ENCODE data around the gene TM7SF3.
"Not testable (repeated sequence)": the region's sequence is repeated elsewhere in the genome, so short reads cannot be mapped to it uniquely, and the experiment has no call there.

Gene TM7SF3

DNA sequence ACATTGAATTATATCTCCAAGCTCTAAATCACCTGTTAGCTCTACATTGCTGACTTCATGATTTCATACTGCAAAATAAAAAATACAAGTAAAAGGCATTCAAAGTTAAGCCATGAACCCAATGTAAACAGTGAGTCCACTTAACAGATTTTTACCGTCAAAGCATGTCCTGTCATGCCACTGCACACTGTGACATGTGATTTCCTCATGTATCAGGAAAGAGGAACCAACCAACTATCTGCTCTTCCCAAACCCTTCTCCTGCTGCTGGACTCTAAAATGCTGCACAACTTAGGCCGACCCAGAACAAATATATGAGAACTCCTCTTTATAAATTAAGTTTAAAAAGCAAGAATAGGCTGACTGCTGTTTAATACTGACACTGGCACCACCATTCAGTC is 37.5 kb downstream of the TM7SF3 start:
- no peak for DNase-seq

DNA sequence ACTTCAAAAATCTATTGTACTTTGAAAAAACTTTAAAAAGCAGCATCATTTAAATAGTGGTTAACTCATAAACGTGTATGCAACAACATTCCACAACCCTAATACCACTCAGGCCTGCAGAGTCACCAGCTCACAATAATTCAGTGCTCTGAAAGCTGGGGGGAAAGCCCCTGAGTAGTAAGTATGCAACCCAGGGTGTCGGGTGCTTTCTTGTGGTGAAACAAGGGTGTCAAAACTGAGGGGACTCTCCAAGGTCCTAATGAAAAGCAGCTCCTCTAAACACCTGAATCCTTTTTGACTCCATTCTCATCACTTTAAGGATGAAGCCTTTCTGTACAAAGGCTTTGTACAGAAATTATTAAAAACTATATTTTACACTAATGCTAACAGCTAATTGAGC is 42.2 kb downstream of the TM7SF3 start:
- no peak for DNase-seq

DNA sequence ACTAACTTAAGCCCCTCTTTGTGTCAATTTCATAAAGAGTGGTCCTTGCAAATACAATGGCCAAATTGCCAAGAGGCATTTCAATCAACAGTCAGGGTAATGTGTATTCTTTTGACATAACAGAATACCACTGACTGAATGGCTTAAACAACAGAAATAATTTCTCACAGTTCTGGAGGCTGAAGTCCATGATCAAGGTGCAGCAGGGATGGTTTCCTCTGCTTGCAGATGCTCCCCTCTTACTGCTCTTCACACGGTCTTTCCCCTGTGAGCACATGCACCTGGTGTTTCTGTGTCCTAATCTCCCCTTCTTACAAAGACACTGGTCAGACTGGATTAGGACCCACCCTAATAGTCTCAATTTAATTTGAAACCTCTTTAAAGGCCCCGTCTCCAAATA is 44.0 kb downstream of the TM7SF3 start:
- DNase-seq = no peak

DNA sequence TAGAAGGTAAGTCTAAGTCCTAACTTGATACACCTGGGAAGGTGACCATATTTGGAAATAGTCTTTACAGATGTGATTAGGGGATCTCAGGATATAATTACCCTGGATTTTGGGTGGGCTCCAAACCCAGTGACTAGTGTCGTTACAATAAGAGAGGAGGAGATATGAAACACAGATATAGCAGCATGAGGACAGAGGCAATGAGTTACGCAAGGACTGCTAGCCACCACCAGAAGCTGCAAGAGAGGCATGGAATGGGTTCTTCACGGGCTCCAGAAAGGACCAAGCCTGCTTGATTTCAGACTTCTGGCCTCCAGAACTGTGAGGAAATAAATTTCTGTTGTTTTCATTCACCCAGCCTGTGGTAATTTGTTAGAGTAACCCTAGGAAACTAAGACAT is 47.3 kb downstream of the TM7SF3 start:
- DNase-seq = no peak

DNA sequence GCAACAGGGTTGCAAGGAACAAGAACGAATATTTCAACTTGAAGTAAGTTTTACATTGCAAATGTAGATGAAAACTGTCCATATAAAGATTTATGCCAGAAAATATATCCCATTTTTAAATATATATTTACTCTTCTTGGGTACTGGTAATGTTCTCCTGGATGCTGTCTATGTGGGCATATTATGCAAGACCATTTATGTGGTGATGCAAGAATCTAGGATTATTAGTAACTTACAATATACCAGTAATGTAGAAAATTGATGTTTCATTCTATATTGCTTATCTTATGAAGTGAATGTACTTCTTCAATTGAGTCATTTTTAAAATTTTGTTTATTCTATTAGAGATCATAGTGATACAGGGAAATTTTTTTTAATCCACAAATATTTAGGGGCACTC is 50.8 kb downstream of the TM7SF3 start:
- no peak for DNase-seq

DNA sequence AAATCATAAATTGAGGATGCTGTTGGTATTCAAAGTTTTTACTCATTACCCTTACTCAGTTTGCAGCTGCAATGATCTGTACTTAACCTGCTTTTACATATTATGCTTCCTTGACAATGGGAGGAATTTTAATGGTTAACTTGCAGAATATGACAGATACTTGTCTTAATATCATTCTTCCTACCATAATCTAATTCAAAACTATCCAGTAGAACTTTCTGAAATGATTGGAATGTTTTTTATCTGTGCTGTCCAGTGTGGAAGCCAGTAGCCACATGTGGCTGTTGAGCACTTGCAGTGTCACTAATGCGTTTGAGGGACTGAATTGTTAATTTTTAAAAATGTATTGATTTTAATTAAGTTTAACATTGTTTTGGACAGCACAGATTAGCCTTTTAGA is 52.4 kb downstream of the TM7SF3 start:
- no peak for DNase-seq

DNA sequence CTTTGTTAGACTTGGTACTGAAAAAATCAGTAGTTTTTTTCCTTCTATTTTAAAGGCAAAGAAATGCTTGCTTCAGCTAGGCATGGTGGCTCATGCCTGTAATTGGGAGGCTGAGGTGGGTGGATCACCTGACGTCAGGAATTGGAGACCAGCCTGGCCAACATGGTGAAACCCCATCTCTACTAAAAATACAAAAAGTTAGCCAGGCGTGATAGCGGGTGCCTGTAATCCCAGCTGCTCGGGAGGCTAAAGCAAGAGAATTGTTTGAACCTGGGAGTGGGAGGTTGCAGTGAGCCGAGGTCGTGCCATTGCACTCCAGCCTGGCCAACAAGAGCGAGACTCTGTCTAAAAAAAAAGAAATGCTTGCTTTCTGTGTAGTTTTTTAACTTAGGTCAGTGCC is 52.8 kb downstream of the TM7SF3 start:
- not testable (repeated sequence) for DNase-seq

DNA sequence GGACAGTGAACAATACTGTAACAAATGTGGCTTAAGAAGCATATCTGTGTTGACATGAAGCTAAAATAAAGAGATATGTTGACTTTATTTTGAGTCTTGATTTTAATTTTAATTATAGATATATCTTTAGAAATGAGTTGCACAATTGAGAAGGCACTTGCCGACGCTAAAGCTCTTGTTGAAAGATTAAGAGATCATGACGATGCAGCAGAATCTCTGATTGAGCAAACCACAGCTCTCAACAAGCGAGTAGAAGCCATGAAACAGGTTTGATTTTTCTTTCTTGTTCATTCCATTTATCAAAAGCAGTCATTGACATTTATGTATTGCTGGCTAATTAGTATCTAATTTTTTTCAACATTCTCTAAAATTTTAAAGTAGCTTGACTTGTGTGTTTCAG is 60.2 kb downstream of the TM7SF3 start:
- no peak for DNase-seq

DNA sequence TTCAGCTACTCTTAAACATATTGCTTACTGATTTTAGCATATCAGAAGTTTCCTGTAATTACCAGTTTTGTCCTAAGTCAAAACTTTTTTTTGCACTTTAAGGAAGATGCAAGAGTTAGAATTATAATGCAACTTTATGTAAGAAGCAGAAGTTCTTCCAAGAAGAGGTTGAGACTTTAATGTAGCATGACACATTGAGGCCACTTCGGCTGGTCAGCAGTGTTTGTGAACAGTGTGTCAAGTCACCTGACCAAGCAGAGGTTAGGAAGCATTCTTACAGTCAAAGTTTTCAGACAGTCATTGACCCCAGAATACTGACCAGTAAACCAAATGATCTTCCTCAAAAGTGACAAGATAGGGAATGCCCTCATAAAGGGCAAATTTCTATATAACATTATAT is 60.7 kb downstream of the TM7SF3 start:
- no peak for DNase-seq

DNA sequence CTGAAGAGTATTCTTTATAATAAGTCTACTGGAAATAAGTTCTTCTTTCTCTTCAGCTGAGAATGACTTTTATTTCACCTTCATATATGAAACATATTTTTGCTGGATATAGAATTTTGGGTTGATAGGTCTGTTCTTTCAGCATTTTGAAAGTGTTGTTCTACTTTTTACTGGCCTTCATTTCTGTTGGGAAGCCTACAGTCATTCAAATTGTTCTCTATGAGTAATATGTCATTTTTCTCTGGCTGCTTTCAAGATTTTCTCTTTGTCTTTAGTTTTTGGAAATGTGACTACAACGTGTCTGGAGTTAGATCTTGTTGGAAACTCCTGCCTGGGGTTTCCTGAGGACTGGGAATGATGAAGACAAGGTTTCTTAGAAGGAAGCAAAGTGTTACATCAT is 65.9 kb downstream of the TM7SF3 start:
- DNase-seq = no peak

DNA sequence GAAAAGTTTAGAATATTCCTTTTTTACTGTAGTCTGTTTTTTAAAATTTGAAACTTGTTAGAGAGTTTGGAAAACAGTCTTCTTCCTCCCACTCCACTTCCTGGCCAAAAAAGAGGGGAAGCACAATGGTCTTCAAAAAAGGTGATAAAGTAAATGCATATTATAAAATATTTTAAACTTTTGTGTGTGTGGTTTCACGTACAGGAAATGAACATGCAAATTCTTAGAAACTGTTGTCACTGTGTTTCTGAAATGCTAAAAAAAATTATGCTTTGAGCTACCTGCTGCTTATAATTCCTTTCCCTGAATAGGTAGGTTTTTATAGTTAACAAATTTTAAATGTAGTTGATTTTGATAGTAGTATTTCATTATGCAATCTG is 73.0 kb downstream of the TM7SF3 start:
- DNase-seq = no peak

DNA sequence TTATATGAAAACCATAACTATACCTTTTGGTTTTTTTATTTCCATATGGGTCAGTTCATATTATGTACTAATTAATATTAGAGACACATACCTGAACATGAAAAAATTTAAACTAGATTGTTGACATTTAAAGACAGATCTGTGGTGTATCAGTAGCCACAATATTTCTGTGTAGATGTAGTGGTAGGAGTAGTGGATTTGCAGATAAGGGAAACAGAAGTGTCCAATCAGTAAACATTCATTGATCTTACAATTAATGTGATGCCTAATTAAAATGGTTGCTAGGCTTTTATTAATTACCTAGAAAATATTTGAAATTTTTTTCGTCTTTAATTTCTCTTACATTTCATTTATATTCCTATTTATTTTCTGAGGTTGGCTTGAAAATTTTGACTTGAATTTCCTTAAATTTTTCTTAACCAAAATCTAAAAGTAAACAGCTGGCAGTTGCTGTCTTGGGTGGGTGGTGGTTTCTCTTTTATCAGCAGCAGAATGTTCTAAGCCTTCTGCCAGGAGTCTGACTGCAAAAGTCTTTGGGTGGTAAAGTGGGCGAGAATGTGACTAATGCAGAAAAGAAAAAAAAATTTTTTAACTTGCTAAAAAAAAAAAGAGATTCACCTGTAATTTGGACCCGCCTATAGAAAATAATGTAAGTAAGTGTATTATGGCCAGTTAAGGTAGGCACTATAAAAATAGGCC is 73.5 kb downstream of the TM7SF3 start:
- no peak for DNase-seq

DNA sequence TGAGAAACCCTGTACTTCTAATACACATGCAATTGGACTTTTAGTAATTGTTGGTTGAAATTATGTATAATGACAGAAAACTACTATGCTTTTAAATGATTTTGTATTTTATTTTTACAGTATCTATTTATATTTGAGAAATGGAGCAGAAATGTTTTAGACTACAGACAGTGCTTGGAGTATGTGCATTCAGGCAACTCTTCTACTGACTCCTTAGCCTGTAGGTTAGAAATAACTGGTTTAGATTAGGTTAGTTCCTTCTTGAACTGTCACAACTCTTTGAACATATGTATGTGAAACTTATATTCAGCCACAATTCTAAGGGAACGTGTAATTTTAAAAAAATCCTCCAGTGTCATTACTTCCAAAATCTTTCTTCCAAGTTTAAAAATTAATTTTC is 74.2 kb downstream of the TM7SF3 start:
- no peak for DNase-seq

DNA sequence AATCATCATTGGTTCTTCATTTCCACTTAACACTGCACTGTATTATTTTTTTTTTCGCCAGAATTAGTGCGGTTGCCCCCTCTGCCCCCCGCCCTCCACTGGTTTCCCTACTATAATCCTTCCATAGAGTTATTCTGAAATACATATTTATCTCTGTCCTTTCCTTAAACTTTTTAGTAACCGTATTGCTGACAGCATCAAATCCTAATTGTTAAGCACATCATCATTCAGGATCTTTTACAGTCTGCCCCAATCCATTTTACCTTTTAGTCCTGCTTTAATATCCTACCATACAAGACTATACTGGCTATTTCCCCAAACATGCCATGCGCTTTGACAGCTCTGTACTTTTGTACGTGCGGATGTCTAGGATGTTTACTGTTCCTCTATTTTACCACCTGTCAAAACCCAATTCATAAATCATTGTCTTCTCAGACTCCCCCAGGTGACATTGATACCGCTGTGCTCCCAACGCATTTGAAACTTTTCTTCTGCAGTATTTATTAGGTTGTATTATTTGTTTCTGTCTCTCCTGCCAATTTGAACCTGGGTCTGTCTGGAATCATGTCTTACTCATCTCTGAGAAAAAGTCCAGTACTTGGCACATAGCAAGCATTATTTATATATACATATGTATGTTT is 74.9 kb downstream of the TM7SF3 start:
- DNase-seq = no peak

DNA sequence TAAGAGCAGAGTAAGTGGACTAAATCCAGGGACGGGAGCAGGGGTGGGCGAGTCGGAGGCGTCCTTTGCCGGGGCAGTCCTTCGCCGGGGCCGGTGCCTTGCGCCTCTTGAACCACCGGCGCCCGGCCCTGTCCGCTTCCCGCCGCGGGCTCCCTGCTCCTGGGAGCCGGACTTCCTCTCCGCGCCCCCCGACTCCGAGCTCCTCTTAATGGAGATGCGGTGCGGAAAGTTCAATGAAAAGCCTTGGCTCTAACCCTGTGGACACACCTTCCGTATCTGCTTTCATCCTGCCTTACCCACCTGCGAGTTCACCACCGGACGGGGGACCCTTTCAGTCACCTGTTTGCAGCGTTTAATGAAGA is 75.5 kb downstream of the TM7SF3 start:
- no peak for DNase-seq

DNA sequence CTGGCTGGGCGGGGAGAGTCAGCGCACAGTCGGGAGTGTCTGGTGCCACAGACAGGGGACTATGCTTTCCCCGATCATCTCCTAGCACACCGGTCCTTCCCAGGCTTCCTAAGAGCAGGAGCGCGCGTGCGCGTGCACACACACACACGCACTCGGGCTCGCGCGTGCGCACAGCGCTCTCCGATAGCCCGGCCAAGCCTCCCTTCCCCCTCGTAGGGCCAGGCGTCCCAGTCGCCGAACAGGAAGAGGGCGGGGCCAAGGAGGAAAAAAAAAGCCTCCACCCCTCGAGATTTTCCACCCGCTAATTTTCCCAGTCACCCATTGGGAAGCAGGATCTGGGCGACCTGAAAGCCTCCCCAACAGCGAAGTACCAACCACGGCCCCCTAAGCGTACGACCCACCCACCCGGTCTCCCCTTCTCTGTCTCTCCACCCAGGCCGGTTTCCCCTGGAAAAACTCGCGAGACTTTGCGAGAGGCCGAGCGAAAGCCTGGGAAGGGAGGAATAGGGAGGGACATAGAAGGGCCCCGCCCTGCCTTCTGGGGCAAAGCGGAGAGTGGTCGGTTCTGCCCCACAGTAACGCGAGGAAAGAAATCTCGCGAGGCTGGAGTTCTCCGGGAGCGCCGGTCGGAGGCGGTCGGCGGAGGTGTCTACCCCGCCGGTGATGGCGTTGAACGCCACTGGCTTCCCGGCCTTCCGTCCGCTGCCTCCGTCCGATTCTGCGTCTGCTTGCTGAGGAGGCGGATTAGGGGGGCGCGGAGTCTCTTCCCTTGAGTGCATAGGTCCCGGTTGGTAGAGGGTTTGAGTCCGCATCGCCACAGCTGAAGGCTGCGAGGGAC is 76.1 kb downstream of the TM7SF3 start, which contains the start of the genes FGFR1OP2 and INTS13:
Gene FGFR1OP2 (plus strand): TSS at position 608 of the 838 bp plus-strand sequence. CDS start 15,689 bp downstream, outside the sequence.
Gene INTS13 (minus strand): TSS at position 119 of the 838 bp plus-strand sequence. CDS start 1,178 bp downstream, outside the sequence.
- DNase-seq = peak; percentile 100

DNA sequence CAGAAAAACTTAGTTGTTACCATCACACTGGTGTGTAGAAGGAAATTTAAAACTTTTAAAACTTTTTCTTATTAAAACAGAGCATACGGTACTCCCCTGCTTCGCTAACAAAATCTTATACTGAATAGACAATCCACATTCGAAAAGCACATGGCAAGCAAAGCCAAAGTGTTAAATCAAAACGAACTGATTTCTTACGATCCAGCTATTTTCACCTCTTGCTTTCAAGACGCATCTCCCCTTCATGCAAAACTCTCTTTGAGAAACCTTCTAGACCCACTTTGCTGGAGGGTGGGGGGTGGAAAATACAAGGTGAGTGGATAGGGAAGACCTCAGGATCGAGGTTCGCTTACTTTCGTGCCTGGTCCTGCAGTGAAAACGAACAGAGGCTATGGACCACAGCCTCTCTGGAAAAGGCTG is 76.7 kb downstream of the TM7SF3 start:
- DNase-seq = no peak

DNA sequence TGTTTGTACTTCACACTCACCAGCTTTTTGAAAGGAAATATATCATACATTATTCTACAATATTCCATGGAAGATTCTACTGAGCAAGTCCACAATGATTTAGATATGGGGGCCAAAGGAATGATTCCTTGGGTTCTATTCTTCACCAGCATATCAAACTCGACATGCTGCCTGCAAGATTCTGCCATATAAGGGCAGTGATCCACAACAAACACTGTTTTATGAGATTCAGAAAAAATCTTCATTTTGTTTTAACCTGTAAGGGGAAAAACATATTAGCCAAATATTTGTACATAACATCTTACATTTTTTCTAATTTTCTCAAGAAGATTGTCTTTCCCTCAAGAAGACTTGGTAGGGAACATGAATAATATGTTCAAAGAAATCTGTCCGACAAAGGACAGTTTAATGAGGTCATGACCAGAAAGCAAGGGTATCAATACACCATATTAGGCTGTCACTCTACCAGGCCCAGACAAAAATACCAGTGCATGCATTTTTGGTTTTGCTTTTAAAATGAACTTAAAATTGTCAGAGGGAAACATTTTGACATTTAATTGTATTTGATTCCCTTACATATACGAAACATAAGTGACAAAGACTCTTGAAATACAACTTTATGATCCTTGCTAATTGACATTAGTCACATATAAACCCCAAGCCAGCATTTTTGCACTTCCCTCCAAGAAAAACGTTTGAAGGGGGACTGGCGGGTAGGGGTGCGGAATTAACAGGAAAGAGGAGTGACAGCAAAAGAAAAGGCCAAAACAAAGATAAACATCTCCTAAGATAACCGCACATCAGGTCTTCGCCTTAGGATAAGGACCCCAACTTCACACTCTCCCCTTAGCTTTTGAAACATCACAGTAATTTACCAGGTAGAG is 77.4 kb downstream of the TM7SF3 start:
- DNase-seq = no peak

DNA sequence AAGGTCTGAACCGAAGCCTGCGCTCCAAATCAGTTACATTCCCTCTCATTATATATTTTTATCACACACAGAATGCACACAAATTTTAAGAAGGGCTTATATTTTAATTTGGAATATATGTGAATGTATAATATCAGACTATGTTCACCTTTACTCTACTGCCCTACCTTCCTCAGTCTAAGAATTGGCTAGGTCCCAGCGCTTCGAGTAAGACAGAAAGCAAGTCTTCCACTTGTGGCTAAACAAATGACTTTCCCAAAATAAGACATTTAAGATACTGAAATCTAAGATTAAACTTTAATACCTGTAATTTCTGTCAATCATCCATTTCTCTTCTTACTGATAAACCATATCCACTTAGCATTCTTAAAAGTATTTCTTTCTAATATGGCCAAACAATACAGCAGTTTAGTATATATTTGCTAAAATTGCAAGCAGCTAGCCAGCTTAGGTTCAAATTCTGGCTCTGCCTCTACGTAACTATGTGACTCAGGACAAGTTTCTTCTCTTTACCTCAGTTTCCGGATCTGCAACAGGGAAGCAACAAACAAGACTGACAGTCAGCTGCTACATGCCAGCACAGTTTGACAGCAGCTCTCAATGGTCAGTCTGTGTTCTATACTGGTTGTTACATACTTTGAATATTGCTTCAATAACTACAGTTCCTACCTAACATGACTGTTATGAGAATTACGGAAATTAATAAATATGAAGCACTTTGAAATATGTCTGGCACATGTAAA is 78.4 kb downstream of the TM7SF3 start:
- DNase-seq = no peak

DNA sequence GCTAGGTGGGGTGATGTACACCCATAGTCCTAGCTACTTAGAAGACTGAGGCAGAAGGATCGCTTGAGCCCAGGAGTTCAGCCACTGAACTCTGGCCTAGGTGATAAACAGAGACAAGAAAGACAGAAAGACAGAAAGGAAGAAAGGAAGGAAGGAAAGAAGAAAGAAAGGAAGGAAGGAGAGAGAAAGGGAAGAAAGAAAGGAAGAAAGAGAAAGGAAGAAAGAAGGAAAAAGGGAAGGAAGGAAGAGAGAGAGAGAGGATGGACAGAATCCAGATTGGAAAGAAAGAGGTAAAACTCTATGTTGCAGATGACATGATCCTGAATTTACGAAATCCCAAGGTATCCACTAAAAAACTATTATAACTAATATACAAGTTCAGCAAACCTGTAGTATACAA is 84.6 kb downstream of the TM7SF3 start:
- no peak for DNase-seq

DNA sequence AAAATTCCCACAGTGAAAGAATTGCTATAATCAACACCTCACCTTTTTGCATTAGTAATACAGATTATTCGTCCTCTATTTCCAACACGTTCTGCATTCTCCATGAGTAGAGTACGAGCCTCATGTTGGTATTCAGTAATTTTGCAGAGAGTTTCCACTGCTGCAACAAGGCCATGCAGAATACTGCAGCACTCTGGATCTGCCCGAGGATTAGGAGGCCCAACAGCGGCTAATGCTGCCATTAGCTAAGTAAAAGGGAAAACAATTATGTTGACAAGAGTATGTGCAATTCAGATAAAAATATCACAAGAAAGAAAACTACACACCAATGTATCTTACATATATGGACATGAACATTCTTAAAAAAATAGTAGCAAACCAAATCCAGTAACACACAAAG is 85.5 kb downstream of the TM7SF3 start:
- DNase-seq = no peak
